ENCODE data around the gene TMOD4. TPM values are rescaled to one million over a fixed set of nuclear protein-coding genes. Genes with fewer than 3 reads are reported as not detected.
"Not testable (repeated sequence)": the region's sequence is repeated elsewhere in the genome, so short reads cannot be mapped to it uniquely, and the experiment has no call there.

The TMOD4 gene
- total and polyA plus RNA-seq, 7 donors = 17.6 to 434 (median 274) TPM

DNA sequence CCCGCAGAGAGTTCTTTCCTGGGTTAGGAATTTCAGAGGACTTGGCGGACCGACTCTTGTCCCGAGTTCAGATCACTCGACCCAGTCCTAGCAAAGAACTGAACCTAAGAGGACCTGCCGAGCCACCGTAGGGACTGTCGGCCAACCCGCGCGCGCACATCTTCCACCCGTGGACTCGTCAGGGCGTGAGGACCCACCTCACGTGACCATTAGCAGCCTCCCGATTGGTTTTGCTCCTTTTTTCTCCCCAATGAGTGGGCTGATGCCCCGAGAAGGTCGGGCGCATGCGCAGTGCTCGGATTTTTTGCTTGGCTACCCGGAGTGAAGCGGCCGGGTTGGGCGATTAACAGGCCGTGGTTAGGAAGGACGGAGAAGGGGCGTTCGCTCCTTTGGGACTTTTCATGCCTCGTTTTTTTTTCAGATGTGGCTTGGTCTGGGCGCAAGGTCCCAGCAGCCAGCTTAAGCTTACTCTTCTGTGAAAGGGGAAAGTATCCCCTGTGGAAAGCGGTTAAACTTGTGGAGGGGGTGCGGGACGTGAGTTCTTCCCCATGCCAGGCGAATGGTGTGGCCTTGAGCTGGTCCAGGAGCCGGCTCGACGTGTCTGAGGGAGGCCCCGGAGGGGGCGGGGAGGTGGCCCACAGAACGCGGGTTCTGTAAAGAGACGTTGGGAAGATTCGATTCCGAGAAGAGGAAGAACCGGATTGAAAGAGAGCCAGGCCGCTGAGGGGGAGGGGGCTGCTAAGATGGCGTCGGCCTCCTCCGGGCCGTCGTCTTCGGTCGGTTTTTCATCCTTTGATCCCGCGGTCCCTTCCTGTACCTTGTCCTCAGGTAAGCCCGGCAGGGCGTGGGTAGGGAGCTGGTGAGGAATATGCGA is 22.7 kb upstream of the TMOD4 start, which contains the start of gene PIP5K1A:
Gene PIP5K1A, plus strand, starts transcription at position 299 of the 874 bp plus-strand sequence. Its CDS starts 445 bp downstream, at position 744.
- no peaks in the 10 kb centered on the region for H3K9me3 ChIP-seq
- 0 to 1% (median 1%) methylated on average over 60 of the region's 60 CpGs for WGBS, 3 donors
- H3K27me3 ChIP-seq (ENCODE audit: insufficient read depth in 3 of 3, low read length in 2 of 3) = no peaks in the 10 kb centered on the region
- ATAC-seq (peak; percentile 93 to 97 (median 95)), DNase-seq (peak; percentile 99 to 100)
- peak within 1 kb of the TSS; percentile 95 for H3K4me3 ChIP-seq
- H3K4me1 ChIP-seq = peaks cover 43% of the 10 kb centered on the region
- TF ChIP-seq, protein P1, sequence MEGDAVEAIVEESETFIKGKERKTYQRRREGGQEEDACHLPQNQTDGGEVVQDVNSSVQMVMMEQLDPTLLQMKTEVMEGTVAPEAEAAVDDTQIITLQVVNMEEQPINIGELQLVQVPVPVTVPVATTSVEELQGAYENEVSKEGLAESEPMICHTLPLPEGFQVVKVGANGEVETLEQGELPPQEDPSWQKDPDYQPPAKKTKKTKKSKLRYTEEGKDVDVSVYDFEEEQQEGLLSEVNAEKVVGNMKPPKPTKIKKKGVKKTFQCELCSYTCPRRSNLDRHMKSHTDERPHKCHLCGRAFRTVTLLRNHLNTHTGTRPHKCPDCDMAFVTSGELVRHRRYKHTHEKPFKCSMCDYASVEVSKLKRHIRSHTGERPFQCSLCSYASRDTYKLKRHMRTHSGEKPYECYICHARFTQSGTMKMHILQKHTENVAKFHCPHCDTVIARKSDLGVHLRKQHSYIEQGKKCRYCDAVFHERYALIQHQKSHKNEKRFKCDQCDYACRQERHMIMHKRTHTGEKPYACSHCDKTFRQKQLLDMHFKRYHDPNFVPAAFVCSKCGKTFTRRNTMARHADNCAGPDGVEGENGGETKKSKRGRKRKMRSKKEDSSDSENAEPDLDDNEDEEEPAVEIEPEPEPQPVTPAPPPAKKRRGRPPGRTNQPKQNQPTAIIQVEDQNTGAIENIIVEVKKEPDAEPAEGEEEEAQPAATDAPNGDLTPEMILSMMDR (IDR thresholded peaks at IDR 0.05) = no peak
- peaks cover 0 to 9% of the 10 kb centered on the region in 2 donors for H3K36me3 ChIP-seq (ENCODE audit: insufficient read depth in 1 of 2, low read depth in 1 of 2)
- intact Hi-C loops (cut with DNase I) = loop anchor here (2.0 to 5.0 kb wide), 2 partner anchors 54 to 149 kb away; partner anchors contain the start of gene RFX5 (in 1 of the 2)
- peak within 1 kb of the TSS; percentile 92 for H3K27ac ChIP-seq

DNA sequence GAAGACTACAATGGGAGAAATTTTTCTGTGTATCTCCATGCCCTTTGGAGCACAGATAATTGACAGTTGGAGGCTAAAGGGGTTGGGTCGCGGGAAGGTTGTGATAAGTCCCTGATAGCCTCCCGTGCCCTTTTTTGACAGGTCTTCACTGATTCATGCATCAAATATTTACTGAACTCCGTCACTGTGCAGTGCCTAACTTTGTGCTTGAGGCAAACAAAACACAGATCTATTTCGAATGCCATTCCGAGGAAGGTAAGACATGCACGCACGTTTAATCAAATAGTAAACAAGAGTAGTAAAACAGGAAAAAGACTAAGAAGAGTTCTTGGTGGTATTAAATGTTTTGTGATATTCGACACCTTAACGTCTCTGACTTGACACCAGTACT is 22.1 kb upstream of the TMOD4 start:
- WGBS, 3 donors = 8 to 13% (median 9%) methylated on average over 10 of the region's 10 CpGs
- TF ChIP-seq, protein P1 (IDR thresholded peaks at IDR 0.05) = no peak
- no peak for ATAC-seq
- H3K4me1 ChIP-seq = peaks cover 42% of the 10 kb centered on the region
- no peaks in the 10 kb centered on the region for H3K9me3 ChIP-seq
- intact Hi-C loops (cut with DNase I) = loop anchor here (1.0 to 5.0 kb wide), 3 partner anchors 53 to 149 kb away; partner anchors contain the start of gene RFX5 (in 1 of the 2)
- DNase-seq = no peak
- H3K4me3 ChIP-seq = peak overlapping the region; percentile 95
- H3K27ac ChIP-seq = peak overlapping the region; percentile 92
- H3K36me3 ChIP-seq (ENCODE audit: insufficient read depth in 1 of 2, low read depth in 1 of 2) = peaks cover 0 to 4% of the 10 kb centered on the region in 2 donors
- no peaks in the 10 kb centered on the region for H3K27me3 ChIP-seq (ENCODE audit: insufficient read depth in 3 of 3, low read length in 2 of 3)

DNA sequence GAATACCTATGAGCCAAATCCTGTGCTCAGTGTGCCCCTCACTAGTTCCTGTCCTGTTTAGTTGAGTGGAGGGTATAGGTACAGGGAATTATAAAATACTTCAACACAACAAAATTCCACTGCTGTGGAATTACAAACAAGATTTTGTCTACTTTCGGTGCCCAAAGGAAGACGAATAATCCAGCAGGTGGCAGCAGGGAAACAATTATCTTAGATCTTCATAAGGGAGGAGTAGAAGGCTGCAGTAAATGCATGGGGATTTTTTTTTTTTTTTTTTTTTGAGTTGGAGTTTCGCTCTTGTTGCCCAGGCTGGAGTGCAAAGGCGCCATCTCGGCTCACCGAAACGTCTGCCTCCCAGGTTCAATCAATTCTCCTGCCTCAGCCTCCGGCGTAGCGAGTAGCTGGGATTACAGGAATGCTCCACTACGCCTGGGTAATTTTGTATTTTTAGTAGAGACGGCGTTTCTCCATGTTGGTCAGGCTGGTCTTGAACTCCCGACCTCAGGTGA is 20.6 kb upstream of the TMOD4 start:
- H3K27me3 ChIP-seq (ENCODE audit: insufficient read depth in 3 of 3, low read length in 2 of 3) = no peaks in the 10 kb centered on the region
- peak in 1 of 2 donors; percentile 52 for DNase-seq
- intact Hi-C loops (cut with DNase I) = loop anchor here in 1 of 2 donors (5.0 kb wide), 1 partner anchor 151 kb away; the partner anchor contains the start of gene RFX5
- peak; percentile 23 to 55 (median 34) for ATAC-seq
- peaks cover 27% of the 10 kb centered on the region for H3K4me1 ChIP-seq
- 27 to 33% (median 29%) methylated on average over 14 of the region's 14 CpGs for WGBS, 3 donors
- peak overlapping the region; percentile 70 for H3K27ac ChIP-seq
- H3K36me3 ChIP-seq (ENCODE audit: insufficient read depth in 1 of 2, low read depth in 1 of 2) = no peaks in the 10 kb centered on the region
- no peaks in the 10 kb centered on the region for H3K9me3 ChIP-seq
- H3K4me3 ChIP-seq = peak overlapping the region; percentile 41
- TF ChIP-seq, protein P1 (IDR thresholded peaks at IDR 0.05) = peak; percentile 54

DNA sequence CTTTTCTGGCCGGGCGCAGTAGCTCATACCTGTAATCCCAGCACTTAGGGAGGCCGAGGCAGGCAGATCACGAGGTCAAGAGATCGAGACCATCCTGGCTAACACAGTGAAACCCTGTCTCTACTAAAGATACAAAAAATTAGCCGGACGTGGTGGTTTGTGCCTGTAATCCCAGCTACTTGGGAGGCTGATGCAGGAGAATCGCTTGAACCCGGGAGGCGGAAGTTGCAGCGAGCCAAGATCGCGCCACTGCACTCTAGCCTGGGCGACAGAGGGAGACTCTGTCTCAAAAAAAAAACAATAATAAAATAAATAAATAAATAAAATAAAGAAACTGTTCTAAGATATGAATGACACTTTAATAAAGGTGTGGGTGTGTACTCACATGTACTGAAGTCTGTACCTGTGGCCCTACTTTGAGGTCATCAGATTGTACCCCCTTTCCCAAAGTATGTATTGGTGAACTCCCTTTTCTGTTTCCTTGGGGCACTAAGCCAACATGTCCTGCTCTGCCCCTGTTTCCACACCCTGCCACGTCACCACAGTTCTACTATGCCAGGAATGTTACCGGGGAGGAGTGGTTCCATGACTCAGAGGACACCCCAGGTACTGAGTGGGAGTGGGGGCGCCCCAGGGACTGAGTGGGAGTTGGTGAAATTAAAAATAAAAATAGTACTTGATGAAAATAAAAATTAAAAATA is 19.3 kb upstream of the TMOD4 start:
- DNase-seq (peak; percentile 71 to 74), ATAC-seq (peak in 2 of 4 donors; percentile 31 to 48)
- Histone ChIP-seq H3K4me1 (peaks cover 15% of the 10 kb centered on the region), H3K27ac (peak overlapping the region; percentile 70), H3K4me3 (peak overlapping the region; percentile 41)
- 67 to 72% (median 69%) methylated on average over 17 of the region's 17 CpGs for WGBS, 3 donors
- H3K27me3 ChIP-seq (ENCODE audit: insufficient read depth in 3 of 3, low read length in 2 of 3); H3K9me3 ChIP-seq; H3K36me3 ChIP-seq (ENCODE audit: insufficient read depth in 1 of 2, low read depth in 1 of 2): not testable (repeated sequence)
- intact Hi-C loops (cut with DNase I) = loop anchor here in 1 of 2 donors (5.0 kb wide), 1 partner anchor 152 kb away; the partner anchor contains the start of gene RFX5
